Measurements from ENCODE around the gene EEFSEC.

The EEFSEC gene

DNA sequence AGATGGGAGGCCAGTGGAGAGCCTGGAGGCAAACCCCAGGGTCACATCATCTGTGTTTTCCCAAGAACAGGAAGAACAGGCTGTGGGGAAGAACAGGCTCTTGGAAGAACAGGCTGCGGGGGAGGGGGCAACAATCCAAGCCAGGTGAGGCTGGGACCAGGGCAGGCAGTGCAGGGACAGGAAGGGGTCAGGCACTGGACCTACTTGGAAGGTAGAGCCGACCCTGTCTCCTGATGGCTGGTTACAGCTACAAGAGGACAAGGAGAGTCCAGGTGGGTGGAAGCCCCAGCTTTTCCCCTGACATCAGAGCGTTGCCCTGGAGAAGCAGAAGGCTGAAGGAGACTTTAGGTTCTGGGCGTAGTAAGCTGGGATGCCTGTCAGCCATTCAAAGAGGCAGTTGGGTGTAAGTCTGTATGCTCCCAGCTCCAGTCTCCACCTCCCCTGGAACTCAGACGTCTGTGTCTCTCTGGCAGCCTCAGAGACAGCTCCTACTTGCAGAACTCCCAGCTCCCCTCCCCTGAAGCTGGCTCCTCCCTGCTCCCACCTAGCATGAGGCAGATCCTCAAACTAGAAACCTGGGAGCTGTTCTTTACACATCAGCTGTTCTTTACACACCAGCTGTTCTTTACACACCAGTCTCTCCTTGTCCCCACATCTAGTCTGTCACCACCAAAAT is 182.5 kb downstream of the EEFSEC start:
- no peak for DNase-seq (ENCODE audit: low read depth)

DNA sequence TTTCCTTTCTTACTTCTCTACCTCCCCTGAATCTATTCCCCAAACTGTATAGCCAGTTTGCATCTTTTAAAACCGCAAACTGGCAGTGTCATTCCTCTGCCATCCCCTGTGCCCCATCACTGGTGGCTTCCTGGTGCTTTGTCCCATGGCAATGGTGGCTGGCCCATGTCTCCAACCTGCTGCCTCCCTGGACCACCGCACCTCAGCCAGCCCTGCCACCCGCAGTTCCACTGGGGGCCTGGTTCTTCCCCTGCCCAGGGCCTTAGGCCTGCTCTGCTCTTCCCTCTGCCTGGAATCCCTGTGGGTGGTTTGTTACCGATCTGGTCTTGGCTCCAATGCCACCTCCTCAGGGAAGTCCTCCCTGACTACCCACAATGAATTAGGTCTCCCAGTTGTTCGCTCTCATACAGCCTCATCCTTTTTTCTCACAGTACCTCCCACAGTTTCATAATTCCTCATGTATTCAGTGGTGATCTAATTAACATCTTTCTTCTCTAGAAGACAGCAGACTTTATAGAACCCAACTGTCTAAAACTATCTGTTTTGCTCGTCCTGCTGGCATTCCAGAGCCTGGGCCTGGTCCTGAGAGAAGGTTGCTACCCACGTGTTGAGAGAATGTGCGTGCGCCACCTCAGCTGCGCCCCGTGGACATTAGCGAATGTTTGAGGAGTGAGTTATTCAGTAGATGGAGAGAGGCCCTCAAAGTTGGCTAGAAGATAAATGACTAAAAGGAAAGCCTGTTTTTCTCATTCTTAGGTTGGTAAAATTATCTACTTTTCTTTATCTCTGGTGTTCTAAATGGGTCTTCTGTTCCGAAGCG is 183.3 kb downstream of the EEFSEC start:
- no peak for DNase-seq (ENCODE audit: low read depth)

DNA sequence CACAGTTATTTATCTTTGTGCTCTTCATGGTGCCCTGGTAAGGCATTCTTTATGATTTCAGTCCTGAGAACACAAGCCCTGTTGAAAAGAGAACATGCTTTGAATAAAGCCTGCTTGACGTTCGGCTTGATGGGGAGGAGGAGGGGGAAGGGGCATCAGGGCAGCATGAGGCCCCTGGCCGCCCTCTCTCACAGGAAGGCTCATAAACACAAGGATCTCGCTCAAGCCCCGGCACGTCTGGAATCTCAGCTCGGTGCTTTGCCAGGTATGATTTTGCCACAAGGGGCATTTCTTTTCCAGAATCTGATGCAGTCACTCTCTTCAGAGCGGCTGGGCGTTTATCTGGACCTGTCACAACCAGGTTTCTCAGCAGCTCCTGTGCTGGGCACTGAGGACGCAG is 184.0 kb downstream of the EEFSEC start:
- no peak for DNase-seq (ENCODE audit: low read depth)

DNA sequence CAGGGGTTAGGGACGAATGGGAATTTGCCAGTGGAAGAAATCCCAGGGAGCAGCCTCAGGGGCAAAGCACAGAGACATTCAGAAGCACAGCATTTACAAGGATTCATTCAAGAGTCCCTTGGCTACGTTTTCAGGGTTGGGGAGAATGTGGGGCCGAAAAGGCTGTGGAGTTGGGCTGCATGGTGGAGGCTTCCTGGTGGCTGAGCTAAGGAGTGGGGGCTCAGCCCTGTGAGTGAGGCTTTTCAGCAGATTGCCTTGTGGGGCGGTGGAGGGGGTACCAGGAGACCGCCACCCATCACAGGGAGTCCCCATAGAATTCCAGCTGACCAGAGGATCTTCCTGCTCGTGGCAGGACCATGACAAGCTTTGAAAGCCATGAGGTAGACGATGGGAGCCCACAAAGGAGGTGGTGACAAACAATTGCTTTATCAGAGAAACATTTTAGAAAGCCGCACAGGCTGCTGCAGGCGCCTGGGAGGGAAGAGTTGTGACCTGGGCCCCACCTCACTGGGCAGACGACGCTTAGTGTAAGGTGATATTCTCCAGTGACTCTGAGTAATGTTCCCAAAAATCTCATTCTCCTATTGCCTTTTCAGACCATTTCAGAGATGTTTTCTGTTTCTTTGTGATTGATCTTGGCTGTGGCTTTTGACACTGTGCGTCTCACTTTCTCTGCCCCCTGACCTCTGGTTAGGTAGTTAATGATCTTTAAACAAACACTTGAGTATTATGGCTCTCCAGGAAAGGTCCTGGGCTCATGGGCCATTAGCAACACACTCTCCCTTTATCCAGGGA is 185.5 kb downstream of the EEFSEC start:
- DNase-seq (ENCODE audit: low read depth) = no peak

DNA sequence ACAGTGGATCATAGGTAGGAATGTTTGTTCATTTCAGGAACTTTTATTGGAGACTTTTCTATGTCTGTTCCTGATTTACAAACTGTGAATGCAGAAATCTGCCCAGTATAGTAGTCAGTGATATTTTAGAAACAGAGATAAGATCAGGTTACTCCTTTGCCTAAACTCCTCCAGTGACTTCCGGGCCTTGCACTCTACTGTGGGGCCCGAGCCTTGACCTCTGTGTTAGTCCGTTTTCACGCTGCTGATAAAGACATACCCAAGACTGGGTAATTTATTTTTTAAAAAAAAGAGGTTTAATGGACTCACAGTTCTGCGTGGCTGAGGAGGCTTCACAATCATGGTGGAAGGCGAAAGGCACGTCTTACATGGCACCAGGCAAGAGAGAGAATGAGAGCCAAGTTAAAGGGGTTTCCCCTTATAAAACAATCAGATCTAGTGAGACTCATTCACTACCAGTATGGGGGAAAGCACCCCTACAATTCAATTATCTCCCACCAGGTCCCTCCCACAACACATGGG is 186.3 kb downstream of the EEFSEC start:
- DNase-seq (ENCODE audit: low read depth) = no peak

DNA sequence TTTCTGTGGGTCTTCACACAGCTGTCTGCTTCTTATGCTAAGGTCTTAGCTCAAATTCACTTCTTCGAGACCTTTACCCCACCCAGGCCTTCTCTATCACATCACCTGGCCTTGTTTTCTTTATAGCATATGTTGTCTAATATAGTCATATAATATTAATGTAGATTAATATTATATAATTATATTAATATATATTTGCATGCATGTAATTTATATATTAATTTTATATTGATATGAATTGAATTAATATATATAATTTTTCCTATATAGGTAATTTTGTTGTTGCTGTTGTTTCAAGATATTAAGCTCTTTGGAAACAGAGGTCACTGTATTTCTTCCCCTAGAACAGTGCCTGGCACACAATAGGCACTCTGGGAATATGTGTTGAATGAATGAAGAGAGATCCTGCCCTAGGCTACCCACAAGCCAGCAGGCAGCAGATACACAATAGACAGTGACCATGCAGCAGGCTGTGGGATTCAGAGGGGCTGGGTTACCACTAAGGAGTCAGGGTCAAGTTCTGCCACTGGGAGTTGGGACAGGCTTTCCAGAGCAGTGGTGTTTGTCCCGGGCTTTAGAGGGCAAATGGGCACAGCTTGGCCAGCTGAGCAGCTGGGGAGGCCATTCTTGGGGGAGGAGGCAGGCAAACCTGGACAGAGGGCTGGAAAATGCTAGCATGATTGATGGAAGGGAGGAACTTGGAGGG is 187.1 kb downstream of the EEFSEC start:
- no peak for DNase-seq (ENCODE audit: low read depth)

DNA sequence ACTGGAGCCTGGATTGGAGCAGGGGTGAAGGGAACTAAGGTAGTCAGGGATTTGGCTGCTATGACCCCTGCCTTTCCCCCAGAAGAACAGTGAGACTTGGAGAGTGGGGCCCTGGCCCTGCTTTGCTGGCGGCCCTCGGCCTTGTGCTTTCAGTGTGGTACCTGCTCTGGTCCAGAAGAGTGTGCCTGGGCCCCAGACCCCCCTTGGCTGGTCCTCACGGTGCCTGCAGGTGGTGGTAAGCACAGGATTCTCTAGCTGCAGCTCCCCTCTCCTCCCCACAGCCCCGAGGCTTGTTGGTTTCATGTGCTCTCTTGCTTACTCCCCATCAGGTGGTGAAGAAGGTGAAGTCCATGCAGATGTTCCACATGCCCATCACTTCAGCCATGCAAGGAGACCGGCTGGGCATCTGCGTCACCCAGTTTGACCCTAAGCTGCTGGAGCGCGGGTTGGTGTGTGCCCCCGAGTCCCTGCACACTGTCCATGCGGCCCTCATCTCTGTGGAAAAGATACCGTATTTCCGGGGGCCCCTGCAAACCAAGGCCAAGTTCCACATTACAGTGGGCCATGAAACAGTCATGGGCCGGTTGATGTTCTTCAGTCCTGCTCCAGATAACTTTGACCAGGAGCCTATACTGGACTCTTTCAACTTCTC is 187.7 kb downstream of the EEFSEC start:
- DNase-seq (ENCODE audit: low read depth) = no peak

DNA sequence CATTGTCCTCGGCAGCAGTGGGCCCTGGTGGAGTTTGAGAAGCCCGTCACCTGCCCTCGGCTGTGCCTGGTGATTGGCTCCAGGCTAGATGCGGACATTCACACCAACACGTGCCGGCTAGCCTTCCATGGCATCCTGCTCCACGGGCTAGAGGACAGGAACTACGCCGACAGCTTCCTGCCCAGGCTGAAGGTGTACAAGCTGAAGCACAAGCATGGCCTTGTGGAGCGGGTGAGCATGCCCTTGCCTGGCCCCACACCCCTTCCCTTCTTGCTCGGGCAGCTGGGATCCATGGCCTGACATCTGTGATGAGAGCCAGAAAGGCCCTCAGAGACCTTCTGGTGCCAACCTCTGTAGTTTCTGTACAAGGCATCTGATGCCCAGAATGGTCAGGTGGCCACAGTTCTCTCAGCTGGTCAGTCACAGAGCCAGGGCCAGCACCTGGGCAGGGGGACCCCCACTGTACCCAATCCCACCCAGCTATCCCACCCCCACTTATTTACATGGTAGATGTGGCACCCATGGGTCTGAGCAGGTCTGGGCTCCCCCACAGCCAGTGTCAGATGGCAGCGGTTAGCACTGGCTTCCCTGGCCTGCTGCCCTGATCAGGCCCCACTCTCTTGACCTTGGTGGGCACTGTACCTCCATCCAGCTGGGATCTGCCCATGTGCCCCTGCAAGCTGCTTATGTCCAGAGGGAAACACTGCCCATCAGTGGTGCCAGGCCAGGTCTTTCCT is 188.5 kb downstream of the EEFSEC start:
- DNase-seq (ENCODE audit: low read depth) = no peak

DNA sequence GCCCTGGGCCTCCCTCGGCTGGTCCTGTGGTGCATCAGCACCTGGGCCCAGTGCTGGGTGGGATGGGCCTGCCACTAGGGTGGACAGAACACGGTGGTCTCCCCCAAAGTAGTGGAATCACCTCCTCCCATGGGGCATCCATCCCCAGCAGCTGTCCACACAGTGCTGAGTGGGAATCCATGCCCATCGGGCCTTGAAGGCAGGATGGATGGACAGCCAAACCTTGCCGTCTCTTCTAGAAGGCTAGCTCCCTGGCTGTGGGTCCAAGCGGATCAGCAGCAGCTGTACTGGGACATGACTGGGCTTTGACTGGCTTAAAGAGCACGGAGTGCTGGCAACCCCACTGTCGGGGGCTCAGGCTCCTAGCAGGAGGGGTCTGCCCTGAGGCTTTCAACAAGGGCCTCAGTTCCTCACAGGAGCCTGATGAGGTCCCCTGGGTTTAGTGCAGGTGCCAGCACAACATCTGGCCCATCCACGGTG is 189.5 kb downstream of the EEFSEC start:
- DNase-seq (ENCODE audit: low read depth) = no peak

DNA sequence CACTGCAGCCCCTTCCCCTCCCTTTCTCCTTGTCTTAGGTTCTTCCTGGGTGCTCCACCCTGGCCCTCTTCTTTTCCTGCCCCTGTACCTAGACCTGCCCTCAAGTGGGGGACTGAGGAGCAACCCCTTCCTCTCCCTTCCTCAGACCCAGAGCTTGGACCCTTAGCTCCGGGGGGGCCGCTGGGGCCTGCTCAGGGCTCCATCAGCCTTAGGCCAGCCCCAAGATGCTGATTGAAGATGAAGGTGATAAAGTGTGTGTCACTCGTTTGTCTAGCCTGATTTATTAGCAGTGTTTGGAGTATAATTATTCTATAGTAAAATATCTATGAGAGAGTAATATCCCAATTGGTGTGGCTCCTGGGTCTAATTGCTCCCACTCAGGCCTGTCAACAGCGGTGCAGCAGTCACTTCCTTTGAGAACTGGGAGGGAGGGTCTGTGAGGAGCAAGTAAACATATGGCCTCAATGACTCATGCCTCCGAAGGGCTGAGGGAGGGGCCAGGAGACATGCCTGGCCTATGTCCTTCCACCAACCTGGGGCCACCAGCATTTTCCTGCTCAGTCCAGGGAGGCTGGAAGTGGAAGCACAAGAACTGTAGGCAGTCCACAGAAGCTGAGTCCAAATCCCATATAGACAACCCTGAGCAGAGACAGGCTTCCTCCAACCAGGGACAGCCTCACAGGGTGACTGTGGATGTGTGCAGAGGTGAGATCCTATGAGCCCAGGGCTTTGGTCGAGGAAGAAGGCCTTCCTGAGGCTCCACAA is 190.2 kb downstream of the EEFSEC start:
- DNase-seq (ENCODE audit: low read depth) = no peak

DNA sequence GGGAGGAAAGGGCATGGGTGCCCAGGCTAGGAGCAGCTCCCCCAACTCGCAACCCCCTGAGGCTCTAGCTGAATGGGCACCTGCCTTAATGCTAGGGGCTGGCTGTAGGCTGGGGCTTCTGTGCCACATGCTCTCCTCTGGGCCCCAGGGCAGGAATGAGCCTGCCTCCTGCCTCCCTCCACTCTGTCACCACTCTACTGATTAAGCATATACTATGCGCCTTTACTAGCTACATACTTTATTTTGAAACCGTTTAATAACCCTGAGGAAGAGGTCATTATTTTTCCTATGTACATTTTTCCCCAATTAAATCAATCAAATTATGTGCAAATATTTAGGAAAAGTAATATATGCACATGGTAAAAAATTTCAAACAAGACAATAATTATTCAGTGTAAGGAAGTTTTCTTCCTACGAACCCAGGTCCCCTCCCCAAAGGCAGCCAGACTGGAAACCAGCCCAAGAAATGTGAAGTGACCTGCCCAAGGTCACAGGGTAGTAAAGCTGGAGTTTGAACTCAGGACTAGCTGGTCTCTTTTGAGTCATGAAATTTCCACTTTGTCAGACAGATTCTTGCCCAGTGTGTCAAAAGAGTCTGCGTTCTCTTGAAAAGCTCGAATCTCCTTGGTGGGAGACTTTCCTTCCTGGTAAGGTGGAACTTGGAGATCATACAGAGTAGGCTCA is 190.9 kb downstream of the EEFSEC start:
- no peak for DNase-seq (ENCODE audit: low read depth)

DNA sequence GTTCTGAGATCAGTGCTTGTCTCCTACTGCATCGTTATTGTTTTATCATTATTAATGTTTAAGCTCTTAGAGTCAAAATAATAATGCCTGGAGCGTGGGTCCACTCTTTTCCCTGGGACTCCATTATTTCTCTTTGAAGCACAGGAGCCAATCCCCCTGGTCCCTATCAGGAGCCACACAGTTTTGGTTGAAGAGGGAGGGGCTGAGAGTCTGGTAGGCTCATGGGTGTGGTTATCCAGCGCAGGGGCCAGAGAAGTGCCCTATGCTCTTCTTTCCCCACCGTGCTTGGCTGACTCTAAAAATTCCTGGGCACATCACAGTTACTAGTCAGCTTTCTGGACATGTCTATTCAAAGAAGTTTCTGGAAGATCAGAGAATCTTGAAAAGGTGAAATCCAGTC is 191.9 kb downstream of the EEFSEC start:
- DNase-seq (ENCODE audit: low read depth) = no peak

DNA sequence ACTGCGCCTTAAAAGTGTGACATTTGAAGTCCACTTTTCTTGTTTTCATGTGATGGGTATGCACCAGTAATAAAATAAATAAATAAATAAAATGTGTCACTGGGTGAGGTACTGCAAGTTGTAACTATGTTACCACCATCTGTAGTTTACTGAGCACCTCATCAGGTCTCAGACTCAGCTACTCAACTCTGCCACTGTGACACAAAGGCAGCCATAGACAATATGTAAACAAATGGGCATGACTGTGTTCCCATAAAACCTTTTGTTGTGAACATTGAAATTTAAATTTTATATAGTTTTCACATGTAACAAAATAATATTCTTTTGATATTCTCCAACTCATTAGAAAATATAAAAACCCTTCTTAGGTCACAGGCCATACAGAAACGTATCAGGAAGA is 193.3 kb downstream of the EEFSEC start:
- DNase-seq (ENCODE audit: low read depth) = no peak

DNA sequence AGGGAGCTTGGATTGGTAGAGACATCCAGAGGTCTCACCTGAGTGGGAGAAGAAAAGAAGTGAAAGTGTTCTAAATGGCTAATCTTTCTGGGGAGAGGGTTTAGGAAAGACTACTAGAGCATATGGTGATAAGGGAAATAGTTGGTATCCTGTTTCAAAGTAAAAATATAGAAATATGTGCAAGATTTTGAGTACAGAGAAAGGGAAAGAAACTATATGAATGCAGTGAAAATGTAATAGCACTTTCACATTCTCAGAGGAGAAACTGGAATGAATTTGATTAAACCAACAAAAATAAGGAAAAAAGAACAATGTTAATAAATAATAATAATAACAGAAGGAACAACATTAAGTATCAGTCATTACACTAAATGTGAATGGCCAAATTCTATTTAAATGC is 194.0 kb downstream of the EEFSEC start:
- DNase-seq (ENCODE audit: low read depth) = no peak

DNA sequence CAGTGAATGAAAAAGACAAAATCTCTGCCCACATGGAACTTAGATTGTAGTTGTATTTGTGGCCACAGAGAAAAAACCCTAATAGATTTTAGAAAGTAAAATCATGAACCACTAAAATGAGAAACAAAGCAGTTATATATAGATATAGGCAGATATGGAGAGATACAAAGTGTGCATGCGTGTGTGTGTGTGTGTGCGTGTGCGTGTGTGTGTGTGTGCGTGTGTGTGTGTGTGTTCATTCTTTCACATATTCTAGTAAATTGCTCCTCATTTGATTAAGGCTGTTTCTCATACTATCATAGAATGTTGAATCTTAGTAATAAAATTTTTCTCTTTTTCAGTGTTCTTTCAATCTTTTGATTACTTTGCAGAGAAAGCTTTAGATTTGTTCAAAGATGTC is 194.8 kb downstream of the EEFSEC start:
- no peak for DNase-seq (ENCODE audit: low read depth)

DNA sequence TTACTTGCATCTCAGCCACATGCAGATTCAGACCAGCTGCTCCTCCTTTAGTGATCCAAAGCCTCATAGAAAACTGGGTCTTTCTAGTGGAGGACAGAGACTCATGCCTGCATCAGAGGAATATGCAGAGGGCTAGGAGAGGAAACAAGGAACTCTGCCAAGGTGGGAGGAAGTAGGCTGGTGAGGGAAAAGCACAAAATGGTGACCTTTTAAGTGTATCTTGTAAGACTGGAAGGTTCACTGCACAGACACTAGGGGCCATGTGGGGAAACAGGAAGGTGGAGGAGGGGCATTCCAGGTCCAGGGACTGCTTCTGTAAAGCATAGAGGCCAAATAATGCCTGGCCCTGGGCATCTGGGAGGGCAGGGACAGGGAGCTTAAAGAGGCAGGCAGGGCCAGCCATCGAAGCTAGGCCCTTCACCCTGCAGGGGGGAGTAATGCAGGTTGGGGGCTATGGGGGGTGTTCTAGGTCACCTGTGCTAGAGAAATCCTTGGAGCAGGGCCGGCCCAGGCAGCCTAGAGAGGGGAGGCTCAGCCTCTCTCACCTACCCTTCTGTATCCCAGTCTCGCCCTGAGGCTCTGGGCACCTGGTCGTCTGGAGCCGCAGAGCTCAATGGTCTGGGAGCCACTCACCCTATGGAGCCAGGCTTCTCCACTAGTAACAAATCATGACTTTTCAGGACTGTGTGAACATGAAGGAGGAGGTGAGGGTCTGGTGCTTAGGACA is 195.7 kb downstream of the EEFSEC start:
- DNase-seq (ENCODE audit: low read depth) = no peak

DNA sequence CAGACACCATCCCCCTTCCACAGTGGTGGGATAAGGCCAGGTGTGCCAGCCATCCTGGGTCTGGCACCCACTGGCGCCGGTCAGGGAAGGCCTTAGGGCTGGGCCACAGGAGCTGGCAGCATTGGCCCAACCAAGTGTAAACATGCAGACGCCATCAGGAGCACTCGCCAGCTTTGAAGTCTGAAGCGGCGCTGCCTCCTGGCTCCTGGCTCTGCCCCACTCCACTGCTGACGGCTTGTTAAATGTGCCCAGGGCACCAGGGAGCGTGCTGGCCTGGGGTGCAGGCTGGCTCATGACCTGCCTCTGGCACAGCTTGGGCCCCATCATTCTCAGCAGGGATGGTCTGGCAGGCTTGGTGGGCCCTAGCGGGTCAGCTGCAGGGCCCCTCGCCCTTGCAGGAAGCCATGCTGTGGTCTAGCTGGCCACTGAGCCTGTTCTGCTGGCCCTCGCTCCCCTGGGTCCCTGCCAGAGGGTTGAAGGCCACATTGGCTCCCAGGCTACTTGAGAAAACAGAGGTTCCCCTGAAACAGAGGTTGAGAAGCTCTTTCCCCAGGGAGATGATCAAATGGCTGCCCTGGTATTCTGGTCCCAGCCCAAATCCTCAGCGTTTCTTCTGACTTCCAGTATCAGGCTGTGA is 196.8 kb downstream of the EEFSEC start:
- no peak for DNase-seq (ENCODE audit: low read depth)

DNA sequence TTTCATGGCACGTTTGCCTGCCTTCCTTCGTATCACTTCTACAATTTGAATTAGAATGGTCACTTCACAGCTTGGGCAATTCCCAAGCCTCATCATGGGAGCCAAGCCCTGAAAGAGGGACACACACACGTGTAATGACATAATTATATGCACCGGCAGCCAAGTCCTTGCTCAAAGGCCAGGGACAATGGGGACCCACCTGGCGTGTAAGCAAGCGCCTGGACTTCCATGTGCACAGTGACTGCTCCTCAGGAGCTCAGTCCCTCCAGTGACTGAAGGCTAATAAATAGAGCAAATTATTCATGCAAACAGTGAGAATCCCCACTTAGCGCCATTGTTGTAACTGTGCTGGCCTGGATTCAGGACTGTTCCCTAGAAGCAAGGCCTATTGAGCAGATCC is 198.3 kb downstream of the EEFSEC start:
- DNase-seq (ENCODE audit: low read depth) = no peak

Measured in activated T-helper 9 cell treated with anti-CD3 and anti-CD28 coated beads, Interleukin-2, amount 50 U/mL, for 16 hours (primary cell).